ENCODE results near the gene PCMT1. TPM values are rescaled to one million over a fixed set of nuclear protein-coding genes. Genes with fewer than 3 reads are reported as not detected.

PCMT1 gene
- total and polyA plus RNA-seq, 9 of the 15 experiments (the other 6 are each of a cell fraction or from before 2014, with no cell fraction given) = 217 to 541 (median 327) TPM

- TF ChIP-seq REST (IDR thresholded peaks at IDR 0.05; ENCODE audit: borderline replicate concordance) (peak; percentile 85), REST (CRISPR knock-in tag; IDR thresholded peaks at IDR 0.05; ENCODE audit: low read depth) (no peak), L3MBTL2 (IDR thresholded peaks at IDR 0.05) (peak; percentile 59), ZBTB33 (CRISPR knock-in tag; IDR thresholded peaks at IDR 0.05) (peak; percentile 46; the same call in 1 of the 2 replicates), CTCF (IDR thresholded peaks at IDR 0.05 in 2 of 3, conservative IDR thresholded peaks at IDR 0.05 in 1 of 3; ENCODE audit: insufficient read depth in 2 of 3, low read depth in 1 of 3, low read length in 3 of 3) (peak; percentile 93 to 98 (median 95)), MTA3 (IDR thresholded peaks at IDR 0.05; ENCODE audit: borderline replicate concordance) (peak; percentile 53; the same call in 1 of the 2 replicates), MCM3 (IDR thresholded peaks at IDR 0.05) (no peak), RBM34 (IDR thresholded peaks at IDR 0.05; ENCODE audit: borderline replicate concordance, insufficient read depth, low read length) (no peak), PML (IDR thresholded peaks at IDR 0.05; ENCODE audit: low read length) (0 out of 2 replicates have a peak, but pooled peaks have one; percentile 14), TARDBP (IDR thresholded peaks at IDR 0.05) (peak; percentile 29; the same call in 1 of the 2 replicates), ZNF184 (CRISPR knock-in tag; IDR thresholded peaks at IDR 0.05) (no peak), HDAC2 (IDR thresholded peaks at IDR 0.05) (0 out of 2 replicates have a peak, but pooled peaks have one; percentile 19), SMARCC2 (IDR thresholded peaks at IDR 0.05; ENCODE audit: low read depth) (peak; percentile 41; the same call in 1 of the 2 replicates)
- TF ChIP-seq, protein P1, sequence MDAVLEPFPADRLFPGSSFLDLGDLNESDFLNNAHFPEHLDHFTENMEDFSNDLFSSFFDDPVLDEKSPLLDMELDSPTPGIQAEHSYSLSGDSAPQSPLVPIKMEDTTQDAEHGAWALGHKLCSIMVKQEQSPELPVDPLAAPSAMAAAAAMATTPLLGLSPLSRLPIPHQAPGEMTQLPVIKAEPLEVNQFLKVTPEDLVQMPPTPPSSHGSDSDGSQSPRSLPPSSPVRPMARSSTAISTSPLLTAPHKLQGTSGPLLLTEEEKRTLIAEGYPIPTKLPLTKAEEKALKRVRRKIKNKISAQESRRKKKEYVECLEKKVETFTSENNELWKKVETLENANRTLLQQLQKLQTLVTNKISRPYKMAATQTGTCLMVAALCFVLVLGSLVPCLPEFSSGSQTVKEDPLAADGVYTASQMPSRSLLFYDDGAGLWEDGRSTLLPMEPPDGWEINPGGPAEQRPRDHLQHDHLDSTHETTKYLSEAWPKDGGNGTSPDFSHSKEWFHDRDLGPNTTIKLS (IDR thresholded peaks at IDR 0.05; ENCODE audit: borderline replicate concordance, low read depth) = 0 out of 2 replicates have a peak, but pooled peaks have one; percentile 34
Measured at GRCh38 chr6:149723771-149724417, 25.6 kb upstream of the PCMT1 start (continued).
